ENCODE data around the gene INTS1. TPM values are rescaled to one million over a fixed set of nuclear protein-coding genes. Genes with fewer than 3 reads are reported as not detected.
A peak's percentile ranks its signal among the peaks of the same experiment; 100 is the strongest.

INTS1 gene
- polyA plus RNA-seq, 1 experiment = 21.8 TPM

DNA sequence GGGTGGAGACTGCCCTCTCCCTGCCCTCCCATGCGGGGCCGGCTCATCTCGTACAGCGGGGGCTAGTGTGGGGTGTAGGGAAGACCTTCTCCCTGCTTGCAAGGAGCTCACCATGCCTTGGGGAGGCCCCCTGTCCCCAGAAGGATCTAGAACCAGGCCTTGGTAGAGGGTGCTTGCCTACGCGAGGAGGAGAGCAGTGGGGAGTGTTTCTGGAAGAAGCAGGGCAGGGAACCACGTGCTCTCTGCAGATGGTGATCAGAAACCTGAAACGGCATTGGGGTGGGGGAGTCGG, 29.0 kb upstream of the INTS1 start:
- Histone ChIP-seq H3K36me3 (ENCODE audit: control insufficient read depth, insufficient read depth, low read length) (peaks cover 4% of the 10 kb centered on the region; the same call in 1 of the 2 replicates), H3K4me3 (ENCODE audit: low read depth, low read length) (peak overlapping the region; percentile 79), H3K27me3 (ENCODE audit: control insufficient read depth, insufficient read depth, low read length) (no peaks in the 10 kb centered on the region)
- no peak for DNase-seq (ENCODE audit: low read depth)
- POLR2A ChIA-PET = no interaction called here
- CTCF ChIA-PET = interaction anchor here (1.2 to 1.3 kb wide), 3 partner anchors 25 to 46 kb away, joined by 4 to 6 read pairs (median 5); no protein-coding TSS in a partner anchor
- TF ChIP-seq, protein P1, sequence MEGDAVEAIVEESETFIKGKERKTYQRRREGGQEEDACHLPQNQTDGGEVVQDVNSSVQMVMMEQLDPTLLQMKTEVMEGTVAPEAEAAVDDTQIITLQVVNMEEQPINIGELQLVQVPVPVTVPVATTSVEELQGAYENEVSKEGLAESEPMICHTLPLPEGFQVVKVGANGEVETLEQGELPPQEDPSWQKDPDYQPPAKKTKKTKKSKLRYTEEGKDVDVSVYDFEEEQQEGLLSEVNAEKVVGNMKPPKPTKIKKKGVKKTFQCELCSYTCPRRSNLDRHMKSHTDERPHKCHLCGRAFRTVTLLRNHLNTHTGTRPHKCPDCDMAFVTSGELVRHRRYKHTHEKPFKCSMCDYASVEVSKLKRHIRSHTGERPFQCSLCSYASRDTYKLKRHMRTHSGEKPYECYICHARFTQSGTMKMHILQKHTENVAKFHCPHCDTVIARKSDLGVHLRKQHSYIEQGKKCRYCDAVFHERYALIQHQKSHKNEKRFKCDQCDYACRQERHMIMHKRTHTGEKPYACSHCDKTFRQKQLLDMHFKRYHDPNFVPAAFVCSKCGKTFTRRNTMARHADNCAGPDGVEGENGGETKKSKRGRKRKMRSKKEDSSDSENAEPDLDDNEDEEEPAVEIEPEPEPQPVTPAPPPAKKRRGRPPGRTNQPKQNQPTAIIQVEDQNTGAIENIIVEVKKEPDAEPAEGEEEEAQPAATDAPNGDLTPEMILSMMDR (IDR thresholded peaks at IDR 0.05; ENCODE audit: insufficient read depth, low read depth, low read length) = no peak

DNA sequence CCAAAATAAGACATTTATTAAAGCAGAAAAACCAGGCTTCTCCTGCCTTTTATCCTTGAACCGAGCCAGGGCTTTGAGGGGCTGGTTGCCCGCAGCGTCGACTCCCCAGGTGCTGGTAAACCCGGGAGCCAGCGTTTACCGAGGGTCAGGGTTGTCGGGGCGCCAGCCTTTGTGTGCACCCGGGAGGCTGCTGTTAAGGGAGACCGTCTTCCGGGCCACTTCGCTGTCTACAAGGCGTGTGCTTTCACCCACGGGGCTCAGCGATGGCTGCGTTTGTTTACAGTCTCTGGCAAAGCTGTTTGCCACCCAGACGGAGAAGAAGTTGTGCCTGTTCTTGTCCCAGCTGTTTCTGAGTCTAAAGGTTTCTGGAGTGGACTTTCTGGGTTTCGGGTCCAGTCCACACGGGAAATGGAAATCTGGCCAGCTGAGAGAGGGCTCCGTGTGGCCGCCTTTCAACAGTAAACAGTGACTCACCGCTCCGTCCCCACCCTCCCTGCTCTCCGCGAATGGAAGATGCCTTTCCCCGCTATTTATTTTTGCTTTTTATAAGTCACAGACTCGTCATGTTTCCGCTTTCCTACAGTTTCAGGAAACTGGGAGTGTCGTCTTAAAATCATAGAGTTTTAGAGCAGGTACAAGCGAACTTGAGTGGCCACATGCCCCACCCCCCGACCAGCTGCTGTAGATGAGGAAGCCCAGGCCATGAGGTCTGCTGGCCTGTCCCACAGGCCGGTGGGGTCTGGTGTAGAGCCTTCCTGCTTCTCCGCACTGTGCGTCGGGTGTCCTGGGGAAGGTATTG, 28.5 kb upstream of the INTS1 start:
- CTCF ChIA-PET = interaction anchor here (1.2 to 1.3 kb wide), 3 partner anchors 26 to 46 kb away, joined by 4 to 6 read pairs (median 5); no protein-coding TSS in a partner anchor
- TF ChIP-seq, protein P1 (IDR thresholded peaks at IDR 0.05; ENCODE audit: insufficient read depth, low read depth, low read length) = no peak
- POLR2A ChIA-PET = no interaction called here

DNA sequence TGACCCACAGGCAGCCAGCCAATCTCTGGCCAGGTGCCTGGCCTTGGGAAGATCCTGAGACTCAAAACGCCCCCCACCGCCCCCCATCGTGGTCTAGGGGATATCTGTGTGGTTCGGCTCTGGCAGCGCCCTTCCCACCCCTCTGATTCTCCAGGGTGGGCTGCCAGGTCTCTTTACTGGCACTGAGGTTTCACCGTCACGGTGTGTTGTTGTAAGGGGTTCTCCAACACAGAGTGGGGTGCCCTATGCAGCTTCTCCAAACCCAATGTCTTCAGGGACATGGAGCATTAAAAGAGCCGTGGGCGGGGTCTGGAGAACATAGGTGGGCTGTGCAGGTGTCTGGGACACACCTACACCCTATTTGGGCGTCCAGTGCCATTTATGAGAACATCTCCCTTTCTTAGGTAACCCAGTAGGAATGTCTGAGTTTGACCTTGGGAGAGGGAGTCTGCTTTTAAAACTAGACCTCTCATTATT, 27.8 kb upstream of the INTS1 start:
- POLR2A ChIA-PET = no interaction called here
- no peak for DNase-seq (ENCODE audit: low read depth)
- Histone ChIP-seq H3K36me3 (ENCODE audit: control insufficient read depth, insufficient read depth, low read length) (peaks cover 4% of the 10 kb centered on the region; the same call in 1 of the 2 replicates), H3K4me3 (ENCODE audit: low read depth, low read length) (peak overlapping the region; percentile 79), H3K27me3 (ENCODE audit: control insufficient read depth, insufficient read depth, low read length) (no peaks in the 10 kb centered on the region)
- CTCF ChIA-PET = no interaction called here
- TF ChIP-seq, protein P1 (IDR thresholded peaks at IDR 0.05; ENCODE audit: insufficient read depth, low read depth, low read length) = no peak

More for the DNA sequence above, 28.5 kb upstream of the INTS1 start:
- Histone ChIP-seq H3K36me3 (ENCODE audit: control insufficient read depth, insufficient read depth, low read length) (peaks cover 4% of the 10 kb centered on the region; the same call in 1 of the 2 replicates), H3K27me3 (ENCODE audit: control insufficient read depth, insufficient read depth, low read length) (no peaks in the 10 kb centered on the region), H3K4me3 (ENCODE audit: low read depth, low read length) (peak overlapping the region; percentile 79)
- peak; percentile 88 for DNase-seq (ENCODE audit: low read depth)

DNA sequence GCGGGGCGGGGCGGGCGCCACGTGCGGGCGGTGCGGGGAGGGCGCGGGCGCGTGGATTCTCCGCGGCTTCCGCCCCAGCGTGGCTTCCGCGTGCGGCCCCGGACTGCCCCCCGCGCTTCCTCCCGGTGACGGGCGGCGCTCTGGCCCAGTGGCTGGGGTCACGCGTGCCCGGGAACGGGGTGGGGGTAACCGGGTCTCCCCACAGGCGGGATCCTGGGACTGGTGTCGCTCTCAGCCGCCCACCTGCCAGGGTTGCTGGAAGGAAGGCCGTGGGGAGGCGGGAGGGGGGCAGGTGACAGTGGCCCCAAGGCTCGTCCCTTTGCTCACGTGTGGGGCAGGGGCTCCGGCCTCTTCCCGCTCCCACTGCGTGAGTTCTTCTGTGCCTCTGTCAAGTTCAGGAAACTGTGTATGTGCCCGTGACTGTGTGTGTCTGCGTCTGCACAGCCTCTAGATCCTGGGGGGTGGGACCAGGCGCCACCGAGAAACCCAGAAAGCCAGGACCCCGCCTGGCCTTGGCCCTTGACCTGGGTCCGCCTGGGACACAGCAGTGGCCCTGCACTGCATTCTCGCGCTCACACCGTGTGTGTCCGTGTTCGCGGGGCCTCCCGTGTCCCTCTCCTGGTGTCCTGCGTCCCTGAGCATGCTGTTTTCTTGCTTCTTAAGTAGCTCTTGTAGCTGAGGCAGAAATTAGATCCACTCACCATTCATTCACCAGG, 27.2 kb upstream of the INTS1 start:
- TF ChIP-seq, protein P1 (IDR thresholded peaks at IDR 0.05; ENCODE audit: insufficient read depth, low read depth, low read length) = no peak
- H3K27me3 ChIP-seq (ENCODE audit: control insufficient read depth, insufficient read depth, low read length) = no peaks in the 10 kb centered on the region; the same call in 1 of the 2 replicates
- ChIA-PET CTCF (no interaction called here), POLR2A (no interaction called here)
- peaks cover 4% of the 10 kb centered on the region; the same call in 1 of the 2 replicates for H3K36me3 ChIP-seq (ENCODE audit: control insufficient read depth, insufficient read depth, low read length)
- no peak for DNase-seq (ENCODE audit: low read depth)
- peak overlapping the region; percentile 79 for H3K4me3 ChIP-seq (ENCODE audit: low read depth, low read length)

DNA sequence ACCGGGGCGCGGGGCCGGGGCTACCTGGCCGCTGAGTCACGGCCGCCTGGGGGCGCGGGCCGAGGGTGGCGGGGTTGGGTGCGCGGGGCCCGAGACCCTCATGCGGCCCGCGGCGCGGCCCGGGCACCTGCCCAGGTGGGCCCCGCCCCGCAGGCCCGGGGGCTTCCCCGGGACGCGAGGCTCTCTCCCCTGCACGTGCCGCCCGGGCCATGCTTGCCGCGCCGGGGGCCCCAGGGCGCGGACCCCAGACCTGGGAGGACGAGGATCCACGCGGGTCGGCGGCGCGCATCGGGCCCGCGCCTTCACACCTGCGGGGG, 26.7 kb upstream of the INTS1 start:
- POLR2A ChIA-PET = no interaction called here
- DNase-seq (ENCODE audit: low read depth) = no peak
- H3K36me3 ChIP-seq (ENCODE audit: control insufficient read depth, insufficient read depth, low read length) = peaks cover 2% of the 10 kb centered on the region; the same call in 1 of the 2 replicates
- H3K27me3 ChIP-seq (ENCODE audit: control insufficient read depth, insufficient read depth, low read length) = no peaks in the 10 kb centered on the region; the same call in 1 of the 2 replicates
- CTCF ChIA-PET = no interaction called here
- H3K4me3 ChIP-seq (ENCODE audit: low read depth, low read length) = peak overlapping the region; percentile 79
- TF ChIP-seq, protein P1 (IDR thresholded peaks at IDR 0.05; ENCODE audit: insufficient read depth, low read depth, low read length) = no peak
